Right lobe of liver (tissue), 4 donors: ENCODE data around the gene LDLRAD4.

Source experiments
- POLR2A ChIP-seq: fragments of 450-650 bp; IDR thresholded peaks from one replicate; pipeline ENCODE4 v1.6.1; 2017; ENCODE audit warnings: antibody characterized with exemption, mild to moderate bottlenecking
- TF ChIP-seq, protein P1 (sequence below), 4 donors: fragments of 200-600 bp in 3 of 4; fragments of 450-650 bp in 1 of 4; IDR thresholded peaks; one replicate each; pipeline versions ENCODE4 v1.5.1 to v1.8.0; 2016 to 2022; ENCODE audit warnings: antibody characterized with exemption in 4 of 4, mild to moderate bottlenecking in 2 of 4
- donor health status: DM: no; HTN: no; CAD: no.
- donor health status: DM: no; HTN: no; CAD: no.
- donor health status: DM: no; HTN: yes; CAD: no.

DNA sequence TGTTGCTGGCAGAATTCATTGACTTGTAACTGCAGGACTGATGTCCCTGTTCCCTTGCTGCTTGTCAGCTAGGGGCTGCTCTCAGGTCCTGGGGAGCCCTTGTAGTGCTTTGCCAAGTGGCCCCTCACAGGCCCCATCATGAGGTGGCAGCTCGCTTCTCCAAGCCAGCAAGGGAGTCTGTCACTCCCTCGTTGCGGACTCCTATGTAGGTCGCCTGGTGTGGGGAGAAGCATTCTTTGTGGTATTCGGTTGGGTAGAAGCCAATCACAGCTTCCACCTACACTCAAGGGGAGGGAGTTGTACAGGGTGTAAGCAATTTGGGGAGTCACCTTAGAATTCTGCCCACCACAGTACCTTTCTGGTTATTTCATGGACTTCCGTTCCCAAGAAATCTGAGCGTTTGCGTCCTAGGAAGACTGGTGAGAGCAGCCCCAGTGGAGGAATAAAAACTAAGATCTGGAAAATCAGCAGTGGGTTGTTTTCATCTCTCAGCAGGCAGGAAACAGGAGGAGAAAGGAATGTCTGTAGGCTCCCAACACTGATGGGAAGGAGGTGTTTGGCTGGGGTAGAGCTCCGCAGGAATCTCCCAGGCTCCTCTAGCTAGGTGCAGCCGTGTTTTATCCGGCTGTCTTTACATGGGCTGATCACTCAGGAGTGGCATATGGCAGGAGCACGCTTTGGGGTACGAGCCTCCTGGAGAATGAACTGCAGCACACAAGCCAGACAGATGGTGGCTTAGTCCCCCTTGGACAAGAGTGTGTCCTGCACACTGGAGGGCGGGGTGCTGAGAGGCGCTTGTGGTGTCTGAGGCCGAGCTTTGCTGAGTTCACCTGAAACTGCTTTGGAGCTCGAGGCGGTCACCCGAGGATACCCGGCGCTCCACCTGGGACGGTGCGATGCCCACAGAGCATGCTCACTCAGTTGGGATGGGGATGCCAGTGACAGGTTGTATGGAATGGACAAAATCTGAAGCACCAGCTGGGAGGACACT lies 58.3 kb downstream of the LDLRAD4 start:
- TF ChIP-seq, protein P1, sequence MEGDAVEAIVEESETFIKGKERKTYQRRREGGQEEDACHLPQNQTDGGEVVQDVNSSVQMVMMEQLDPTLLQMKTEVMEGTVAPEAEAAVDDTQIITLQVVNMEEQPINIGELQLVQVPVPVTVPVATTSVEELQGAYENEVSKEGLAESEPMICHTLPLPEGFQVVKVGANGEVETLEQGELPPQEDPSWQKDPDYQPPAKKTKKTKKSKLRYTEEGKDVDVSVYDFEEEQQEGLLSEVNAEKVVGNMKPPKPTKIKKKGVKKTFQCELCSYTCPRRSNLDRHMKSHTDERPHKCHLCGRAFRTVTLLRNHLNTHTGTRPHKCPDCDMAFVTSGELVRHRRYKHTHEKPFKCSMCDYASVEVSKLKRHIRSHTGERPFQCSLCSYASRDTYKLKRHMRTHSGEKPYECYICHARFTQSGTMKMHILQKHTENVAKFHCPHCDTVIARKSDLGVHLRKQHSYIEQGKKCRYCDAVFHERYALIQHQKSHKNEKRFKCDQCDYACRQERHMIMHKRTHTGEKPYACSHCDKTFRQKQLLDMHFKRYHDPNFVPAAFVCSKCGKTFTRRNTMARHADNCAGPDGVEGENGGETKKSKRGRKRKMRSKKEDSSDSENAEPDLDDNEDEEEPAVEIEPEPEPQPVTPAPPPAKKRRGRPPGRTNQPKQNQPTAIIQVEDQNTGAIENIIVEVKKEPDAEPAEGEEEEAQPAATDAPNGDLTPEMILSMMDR (IDR thresholded peaks at IDR 0.05) = no peak
- no peak for TF ChIP-seq POLR2A
